Left forelimb (tissue), 1 donor: Measurements from ENCODE around the gene PSMA6.
"Not testable (repeated sequence)": the region's sequence is repeated elsewhere in the genome, so short reads cannot be mapped to it uniquely, and the experiment has no call there.

Experiments
- DNase-seq: peaks from one replicate; pipeline ENCODE4 v3.0.0-alpha.2; 2018; ENCODE audit warnings: low spot score

PSMA6 gene

DNA sequence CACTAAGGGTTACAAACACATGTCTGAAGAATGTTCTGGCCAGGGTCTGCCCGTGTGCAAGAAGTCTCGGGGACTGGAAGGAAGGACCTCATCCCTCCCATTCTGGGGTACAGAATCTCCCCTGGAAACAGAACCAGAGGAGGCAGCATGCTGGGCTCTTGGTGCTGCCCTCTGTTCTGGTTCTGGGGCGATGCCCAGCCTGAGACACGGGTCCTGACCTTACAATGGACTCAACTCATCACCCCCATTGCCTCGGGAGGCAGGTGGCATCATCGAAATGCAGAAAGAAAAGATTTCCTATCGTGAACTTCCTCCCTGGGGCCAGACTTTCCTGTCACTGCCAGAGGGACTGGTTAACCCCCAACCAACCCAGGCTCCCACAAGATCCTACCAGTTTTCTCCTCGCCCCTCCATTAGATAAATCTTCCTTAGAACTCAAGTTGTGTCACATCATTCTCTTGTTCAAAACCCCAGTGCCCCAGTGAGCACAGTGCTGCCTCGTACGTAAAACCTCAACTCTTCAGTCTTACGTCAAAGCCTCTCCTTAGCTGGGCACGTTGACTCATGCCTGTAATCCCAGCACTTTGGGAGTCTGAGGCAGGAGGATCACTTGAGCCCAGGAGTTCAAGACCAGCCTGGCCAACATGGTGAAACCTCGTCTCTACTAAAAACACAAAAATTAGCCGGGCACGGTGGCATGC is 52.1 kb downstream of the PSMA6 start:
- DNase-seq, result no peak

DNA sequence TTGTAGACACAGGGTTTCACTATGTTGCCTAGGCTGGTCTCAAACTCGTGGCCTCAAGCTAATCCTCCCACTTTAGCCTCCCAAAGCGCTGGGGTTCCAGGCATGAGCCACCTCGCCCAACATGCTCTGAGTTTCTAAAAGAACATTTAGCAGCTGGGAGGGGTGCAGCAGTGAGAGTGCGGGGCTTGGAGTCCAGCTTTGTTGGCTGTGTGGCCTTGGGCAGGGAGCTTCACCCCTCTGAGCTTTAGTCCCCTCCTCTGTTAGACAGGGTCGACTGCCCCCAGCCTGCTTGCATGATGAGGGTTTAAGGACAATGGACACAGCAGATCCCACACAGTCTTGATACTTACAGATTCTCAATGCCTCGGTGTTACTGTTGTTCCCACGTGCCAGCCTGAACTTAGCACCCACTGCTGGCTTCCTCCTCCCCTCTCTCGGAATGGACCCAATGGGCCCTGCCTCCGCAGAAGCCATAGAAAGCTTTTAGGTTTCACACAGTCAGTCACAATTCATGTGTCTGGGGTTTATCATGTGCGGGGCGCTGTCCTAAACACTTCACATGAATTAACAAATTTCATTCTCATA is 54.6 kb downstream of the PSMA6 start:
- DNase-seq, result no peak

DNA sequence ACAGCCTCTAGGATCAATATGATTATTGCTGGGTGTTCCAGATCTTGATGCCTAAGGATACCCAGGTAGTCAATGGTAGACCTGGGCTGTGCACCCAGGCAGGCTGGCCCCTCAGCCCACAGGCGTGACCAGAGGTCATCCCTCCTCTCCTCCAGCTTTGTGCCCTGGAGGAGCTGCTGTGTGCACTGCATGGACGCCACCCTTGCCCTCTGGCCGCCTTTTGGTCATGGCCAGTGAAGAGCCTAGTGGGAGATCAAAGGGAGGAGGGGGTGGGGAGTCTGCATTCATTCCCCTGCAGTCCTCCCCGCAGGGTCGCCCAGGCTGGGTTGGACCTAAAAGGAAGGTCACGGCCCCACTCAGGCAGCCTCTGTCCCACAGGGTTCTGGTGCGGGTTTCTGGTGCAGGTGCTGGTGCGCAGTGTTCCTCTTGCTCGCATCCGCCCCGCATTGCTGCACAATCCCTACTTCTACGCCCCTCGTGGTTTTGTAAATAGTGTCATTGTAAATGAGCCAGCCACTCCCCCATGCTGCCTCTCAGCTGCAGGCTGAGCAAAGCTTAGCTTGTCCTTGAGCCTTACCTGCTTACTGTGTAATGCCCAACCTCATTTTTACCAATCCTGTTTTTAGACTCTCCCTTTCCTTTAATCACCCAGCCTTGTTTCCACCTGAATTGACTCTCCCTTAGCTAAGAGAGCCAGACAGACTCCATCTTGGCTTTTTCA is 55.3 kb downstream of the PSMA6 start:
- no peak for DNase-seq

DNA sequence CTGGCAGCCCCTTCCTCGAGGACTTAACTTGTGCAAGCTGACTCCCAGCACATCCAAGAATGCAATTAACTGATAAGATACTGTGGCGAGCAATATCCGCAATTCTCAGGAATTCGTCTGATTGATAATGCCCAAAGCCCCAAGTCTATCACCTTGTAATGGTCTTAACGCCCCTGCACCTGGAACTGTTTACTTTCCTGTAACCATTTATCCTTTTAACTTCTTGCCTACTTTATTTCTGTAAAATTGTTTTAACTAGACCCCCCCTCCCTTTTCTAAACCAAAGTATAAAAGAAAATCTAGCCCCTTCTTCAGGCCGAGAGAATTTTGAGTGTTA is 55.8 kb downstream of the PSMA6 start:
- not testable (repeated sequence) for DNase-seq

DNA sequence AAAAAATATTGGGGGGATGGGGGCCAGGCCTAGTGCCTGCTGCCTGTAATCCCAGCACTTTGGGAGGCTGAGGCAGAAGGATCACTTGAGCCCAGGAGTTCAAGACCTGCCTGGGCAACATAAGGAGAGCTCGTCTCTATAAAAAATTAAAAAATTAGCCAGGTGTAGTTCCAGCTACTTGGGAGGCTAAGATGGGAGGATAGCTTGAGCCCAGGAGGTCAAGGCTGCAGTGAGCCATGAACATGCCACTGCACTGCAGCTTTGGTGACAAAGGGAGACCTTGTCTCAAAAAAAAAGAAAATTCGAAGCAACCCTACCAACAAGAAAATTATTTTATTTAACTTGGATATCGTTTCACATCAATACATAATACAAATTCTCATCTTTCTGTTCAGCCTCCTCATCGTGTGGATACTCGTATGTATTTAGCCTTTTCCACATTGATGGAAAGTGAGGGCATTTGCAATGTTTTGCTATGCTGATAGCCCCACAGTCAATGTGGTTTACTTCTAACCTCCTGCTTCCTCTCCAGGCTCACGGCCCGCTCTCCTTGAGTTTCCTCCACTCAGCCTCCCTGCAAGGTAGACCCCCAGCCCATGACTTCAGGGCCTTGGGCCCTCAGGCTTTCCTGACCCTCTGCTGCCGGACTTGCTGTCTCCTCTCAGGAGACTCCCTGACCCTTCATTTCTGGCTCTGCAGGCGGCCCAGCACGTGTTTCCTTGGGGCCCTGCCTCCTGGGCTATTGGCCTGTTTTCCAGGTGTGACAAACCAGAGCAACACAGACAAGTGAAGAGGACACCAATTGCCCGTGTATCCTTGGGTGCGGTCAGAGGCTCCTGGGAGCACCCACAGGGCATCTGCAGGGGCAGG is 57.5 kb downstream of the PSMA6 start:
- no peak for DNase-seq

DNA sequence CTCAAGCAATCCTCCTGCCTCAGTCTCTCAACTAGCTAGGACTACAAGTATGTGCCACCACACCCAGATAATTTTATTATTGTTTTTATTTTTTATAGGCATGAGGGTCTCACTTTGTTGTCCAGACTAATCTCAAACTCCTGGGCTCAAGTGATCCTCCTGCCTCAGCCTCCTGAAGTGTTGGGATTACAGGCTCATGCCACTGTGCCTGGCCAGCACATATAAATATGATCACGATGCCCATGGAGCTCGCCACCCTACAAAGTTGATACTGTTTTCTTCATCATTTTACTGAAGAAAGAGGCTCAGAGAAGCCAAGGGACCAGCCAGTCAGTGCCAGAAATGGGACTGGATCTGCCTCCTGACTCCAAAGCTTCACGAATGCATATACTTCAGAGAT is 59.3 kb downstream of the PSMA6 start:
- no peak for DNase-seq

DNA sequence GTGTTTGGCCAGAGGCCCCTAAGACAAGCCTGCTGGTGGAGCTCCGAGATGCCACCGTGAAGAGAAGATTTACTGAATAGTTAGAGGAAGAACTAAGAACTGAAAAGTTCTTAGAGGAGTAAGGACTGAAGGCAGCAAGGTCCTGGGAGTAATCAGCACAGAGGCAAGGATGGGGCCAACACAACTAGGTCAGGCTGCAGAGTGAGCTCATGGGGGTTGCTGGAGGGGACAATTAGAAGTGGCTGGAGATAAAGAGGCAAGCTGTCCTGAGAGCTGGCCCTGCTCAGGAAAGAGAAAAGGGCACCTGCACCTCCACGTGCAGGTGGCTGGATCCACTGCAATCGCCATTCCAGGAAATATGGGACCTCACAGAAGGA is 59.7 kb downstream of the PSMA6 start:
- DNase-seq, result no peak

DNA sequence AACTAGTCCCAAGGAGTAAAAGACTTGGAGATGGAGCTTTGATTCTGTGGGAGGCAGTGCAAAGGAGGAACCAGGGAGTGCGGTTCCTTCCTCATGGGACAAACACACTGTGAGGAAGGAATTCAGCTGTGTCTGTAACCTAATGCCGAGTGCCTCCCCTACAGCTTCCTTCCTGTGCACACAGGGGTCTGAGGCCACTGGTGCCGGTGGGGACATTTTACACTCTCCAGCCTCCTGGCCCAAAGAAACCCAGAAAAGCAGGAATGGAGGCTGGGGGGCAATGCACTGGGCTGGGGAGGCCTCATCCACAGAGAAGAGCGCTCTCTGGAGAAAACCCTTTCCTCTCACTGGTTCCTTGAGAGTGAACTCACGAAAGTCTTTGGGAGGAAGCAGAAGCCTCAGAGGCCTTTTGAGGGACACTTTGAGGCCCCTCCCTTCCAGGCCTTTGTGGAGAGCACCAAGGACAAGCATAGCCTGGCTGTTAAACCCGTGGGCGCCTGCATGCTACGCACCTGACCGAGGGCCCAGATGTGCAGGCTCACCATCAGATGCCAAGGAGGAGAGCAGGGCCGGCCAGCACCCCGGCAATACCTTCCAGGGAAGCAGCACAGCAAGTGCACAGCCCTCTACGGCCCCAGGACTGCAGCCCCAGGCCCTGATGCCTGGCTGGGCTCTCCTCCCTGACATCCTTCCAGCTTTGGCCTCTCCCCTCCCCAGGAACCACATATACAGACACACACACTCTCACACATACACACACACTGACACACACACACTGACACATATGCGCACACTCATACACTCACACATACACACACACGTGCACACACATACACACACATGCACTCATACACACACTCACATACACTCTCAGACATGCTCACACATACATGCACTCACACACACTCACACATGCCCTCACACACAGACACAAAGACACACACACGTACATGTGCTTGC is 60.4 kb downstream of the PSMA6 start:
- no peak for DNase-seq

DNA sequence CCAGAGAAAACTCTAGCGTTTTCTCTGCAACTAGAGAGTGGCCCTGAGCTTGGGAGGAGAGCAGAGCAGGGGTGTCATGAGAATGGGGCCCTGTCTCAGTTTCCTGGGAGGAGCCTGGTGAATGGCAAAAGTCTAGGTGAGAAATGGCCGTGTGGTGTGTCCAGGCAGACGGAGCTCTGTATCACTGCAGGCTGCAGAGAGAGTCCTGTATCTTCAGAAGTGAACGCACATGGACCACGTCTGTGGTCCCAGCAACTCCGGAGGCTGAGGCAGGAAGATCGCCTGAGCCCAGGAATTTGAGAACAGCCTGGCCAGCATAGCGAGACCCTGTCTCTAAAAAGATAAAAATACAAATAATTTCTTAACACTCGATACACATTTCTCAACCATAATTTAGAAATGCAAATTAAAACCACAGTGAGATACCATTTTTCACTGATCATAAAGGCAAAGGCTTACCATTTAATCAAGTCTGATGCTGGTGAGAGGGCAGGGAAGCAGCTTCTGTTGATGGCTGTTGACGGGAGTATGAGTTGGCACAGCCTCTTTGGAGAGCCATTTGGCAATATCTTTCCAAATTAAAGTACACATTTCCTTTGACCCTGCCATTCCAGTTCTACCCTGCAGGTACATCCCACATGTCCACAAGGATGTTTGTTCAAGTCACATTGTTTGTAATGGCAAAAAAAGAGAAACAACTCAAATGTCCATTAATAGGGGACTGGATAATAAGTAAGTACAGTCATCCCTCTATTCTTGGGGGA is 61.4 kb downstream of the PSMA6 start:
- no peak for DNase-seq

DNA sequence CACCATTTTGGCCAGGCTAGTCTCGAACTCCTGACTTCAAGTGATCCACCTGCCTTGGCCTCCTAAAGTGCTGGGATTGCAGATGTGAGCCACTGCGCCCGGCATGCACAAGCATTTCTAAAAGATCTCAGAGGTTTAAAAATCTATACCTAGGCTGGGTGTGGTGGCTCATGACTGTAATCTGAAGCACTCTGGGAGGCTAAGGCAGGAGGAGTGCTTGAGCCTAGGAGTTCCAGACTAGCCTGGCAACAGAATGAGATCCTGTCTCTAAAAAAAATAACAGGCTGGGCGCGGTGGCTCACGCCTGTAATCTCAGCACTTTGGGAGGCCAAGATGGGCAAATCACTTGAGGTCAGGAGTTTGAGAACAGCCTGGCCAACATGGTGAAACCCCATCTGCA is 63.1 kb downstream of the PSMA6 start:
- DNase-seq, result not testable (repeated sequence)

DNA sequence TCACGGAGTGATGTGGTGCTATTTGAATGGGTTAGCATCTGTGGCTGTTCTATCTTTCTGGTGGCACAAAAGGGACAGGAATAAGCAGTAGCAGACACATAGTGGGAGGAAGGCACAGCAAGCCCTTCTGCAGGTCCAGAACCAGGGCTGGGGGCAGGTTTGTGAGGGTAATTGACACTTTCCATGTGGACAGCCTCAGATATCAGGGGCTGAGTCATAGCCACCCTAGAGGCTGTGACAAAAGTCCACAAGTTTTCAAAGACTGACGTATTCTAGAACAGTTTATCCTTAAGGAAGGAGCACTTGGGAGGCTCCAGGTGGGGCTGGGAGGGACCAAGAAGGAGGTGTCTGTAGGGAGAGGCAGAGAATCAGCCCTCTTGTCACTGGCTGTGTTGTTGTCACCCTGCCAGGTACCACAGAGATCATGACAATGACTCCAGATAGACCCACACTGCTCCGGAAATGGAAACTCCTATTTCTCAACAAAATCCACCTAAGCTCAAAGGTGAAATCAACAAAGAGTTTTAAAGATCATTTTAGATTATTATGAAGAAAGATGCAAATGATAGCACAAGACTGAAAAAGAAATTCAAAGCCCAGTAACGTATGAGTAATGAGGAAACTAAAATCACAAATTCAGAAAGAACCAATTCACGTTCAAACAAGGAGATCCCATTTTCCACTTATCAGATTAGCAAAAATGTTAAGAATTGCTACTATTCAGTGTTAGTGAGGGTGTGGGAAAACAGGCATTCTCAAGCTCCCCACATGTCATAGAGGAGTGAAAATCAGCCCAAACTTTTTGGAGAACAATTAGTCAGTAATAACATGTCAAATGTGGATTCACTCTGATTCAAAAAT is 64.0 kb downstream of the PSMA6 start:
- DNase-seq, result no peak

DNA sequence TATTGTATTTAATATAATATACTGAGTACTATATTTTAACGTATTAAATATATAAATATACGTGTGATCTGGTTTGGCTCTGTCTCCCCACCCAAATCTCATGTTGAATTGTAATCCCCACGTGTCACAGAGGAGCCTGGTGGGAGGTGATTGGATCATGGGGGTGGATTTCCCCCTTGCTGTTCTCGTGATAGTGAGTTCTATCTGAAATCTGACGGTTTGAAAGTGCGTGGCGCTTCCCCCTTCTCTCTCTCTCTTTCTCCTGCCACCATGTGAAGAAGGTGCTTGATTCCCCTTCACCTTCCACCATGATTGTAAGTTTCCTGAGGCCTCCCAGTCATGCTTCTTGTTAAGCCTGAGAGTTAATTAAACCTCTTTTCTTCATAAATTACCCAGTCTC is 67.5 kb downstream of the PSMA6 start:
- DNase-seq, result not testable (repeated sequence)

DNA sequence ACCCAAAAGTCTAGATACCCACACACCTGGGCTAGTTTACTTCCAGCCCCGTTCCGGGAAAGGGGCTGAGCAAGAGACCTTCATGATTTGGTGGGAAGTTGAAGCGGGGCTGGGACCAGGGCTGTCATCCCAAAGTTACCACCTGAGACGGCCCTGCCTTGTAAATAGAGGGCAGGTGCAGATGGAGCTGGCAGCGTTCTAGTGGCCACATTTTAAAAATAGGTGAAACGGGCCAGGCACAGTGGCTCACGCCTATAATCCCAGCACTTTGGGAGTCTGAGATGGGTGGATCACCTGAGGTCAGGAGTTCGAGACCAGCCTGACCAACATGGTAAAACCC is 68.9 kb downstream of the PSMA6 start:
- no peak for DNase-seq

DNA sequence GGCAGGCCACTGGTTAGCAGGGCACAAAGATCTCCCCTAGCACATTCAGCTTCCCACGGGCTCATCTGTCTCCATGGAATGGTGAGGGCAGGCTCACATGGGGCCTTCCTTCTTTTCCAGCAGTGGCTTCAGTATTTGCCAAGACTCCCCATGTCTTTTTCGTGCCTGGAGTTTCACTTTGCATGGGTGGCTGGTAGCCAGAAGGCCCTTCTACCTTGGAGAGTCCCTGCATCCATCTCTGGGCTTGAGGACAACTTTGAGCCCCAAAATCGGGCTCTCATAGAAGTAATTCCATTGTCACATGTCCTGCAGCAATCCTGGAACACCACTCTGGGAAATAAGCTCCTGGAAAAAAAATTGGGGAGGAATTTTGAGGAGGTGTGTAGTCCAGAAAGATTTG is 70.3 kb downstream of the PSMA6 start:
- DNase-seq, result no peak

DNA sequence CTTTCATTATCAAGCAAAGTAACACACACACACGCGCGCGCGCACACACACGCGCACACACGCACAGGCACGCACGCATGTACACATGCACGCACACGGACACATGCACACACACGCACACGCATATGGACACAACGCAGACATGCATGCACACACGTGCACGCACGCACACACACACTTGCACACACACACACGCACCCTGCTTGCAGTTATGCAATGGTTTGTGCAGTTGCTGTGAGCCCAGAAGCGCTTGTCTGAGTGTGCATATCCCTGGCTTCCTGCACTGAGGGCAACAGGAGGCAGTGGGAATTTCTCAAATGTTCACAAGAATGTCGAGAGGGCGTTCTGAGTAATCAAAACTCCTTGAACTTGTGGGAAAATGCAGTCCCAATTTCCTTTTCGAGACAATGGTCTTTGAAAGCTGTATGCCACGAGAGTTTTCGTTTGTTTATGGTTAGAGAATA is 70.8 kb downstream of the PSMA6 start:
- DNase-seq, result no peak

DNA sequence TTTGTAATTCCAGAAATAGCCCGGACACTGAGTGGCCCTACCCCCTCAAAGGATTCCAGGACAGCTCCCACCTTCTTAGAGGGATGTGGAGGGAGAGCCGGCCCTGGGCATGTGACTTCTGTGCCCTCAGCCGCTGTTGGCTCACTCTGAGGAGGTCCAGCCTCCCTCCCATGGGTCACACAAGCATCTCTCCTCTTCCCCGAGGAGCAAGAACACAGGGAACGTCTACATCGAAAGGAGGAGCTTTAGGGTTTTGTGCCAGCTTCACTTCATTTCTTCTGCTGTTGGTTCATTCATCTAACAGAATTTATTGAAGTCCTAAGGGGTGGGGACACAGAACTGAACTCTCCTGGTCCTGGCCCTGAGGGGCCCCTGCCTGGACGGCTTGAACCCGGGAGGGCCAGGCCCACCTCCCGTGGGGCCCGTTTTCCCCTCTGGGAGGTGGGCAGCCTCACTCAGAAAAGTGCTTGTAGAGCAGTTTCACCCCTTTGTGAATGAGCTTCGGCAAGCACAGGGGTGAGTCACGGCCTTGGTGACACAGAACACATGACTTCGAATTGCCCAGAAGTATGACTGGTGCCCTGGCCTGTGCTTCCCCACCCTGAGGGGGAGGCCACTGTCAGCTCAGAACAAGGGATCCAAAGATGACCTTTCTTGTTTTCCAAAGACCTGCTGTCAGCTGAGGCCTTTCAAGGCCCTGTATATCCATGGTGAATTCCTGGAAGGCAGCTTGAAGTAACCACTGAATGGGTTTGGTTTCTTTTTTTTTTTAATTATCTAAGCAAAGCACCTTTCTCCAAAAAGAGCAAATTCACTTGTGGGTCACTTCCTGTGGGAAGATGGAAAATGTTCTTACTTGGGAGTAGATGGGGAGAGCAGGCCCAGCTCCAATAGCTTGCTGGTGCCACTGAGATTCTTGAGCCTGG is 73.2 kb downstream of the PSMA6 start:
- no peak for DNase-seq

DNA sequence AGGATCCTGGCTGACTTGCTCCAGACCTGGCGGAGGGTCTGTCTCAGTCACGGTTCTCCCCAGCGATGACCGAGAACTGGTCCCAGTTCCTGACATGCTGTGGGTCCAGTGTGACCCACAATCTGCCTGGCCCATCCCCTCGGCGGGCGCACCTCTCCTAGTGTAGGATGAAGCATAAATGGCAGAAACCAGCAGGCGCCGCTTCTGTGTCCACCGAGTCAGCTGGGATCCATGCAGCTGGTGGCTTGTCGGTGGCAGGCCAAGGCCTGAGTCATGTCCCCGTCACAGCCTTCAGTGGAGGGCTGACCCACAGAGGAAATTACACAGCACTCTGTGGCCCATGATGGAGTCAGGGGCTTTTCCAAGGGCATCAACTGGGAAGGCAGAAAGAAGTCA is 73.9 kb downstream of the PSMA6 start:
- DNase-seq, result no peak

DNA sequence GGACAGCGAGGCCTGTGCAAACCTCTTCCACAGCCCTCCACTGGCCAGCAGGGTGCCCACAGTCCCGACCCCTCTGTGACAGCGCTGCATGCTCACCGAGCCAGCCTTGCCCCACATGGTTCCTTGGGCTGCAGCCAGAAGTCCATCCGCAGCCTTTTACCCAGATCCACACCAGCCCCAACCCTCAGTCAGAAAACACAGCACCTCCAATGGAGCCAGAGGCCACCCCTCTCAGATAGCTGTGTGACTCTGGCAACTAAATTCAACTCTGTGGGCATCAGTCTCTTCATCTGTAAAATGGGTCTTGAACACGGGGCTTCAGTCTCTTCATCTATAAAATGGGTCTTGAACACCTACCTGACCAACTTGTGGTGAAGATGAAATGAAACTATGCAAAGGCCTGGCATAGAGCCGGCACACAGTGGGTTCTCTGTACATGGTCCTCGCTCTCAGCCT is 74.4 kb downstream of the PSMA6 start:
- DNase-seq, result no peak

DNA sequence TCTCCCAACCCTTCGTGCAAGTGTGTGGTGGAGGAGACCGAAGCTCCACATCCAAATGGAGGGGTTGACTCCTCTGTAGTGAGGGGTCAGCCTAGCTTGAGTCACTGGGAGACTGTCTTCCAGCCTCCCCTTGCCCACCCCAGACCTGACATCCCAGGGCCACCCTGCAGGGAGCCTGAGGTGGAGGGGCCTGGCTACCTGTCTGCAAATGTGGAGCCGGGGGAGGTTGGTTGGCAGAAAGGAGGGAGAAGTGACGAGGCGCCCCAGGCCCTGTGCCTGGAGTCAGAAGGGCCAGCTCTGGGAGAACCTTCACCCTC is 74.8 kb downstream of the PSMA6 start:
- DNase-seq, result no peak
